Muscle of arm (tissue), 14 donors: ENCODE results near the gene BBS4. TPM values are rescaled to one million over a fixed set of nuclear protein-coding genes. Genes with fewer than 3 reads are reported as not detected.
"Not testable (repeated sequence)": the region's sequence is repeated elsewhere in the genome, so short reads cannot be mapped to it uniquely, and the experiment has no call there.

ENCODE experiments used
- DNase-seq: peaks from one replicate; pipeline ENCODE4 v3.0.0-alpha.2; 2013
- long read RNA-seq, 11 donors: transcript quantifications; one replicate each; lab custom pipeline, GENCODE V29; 2026
- polyA plus RNA-seq, 12 donors: library from polyadenylated mRNA; unstranded; fragments of 120-200 nt; gene quantifications; one replicate each; pipeline ENCODE4 v1.2.1, GENCODE V29; 2013; ENCODE audit not compliant: insufficient read length in 12 of 12

Gene BBS4
- 10 to 100 TPM in 11 of 12 donors, not detected in 1; 17.5 to 37.0 (median 23.1) TPM for polyA plus RNA-seq
- long read RNA-seq, donor 1, partial matches to known transcripts, result 0 of 1 reads
- long read RNA-seq, donor 1, other reads (novel, unspliced or antisense), result 0 of 1 reads
- long read RNA-seq, donor 2, partial matches to known transcripts, result 0 of 4 reads
- long read RNA-seq, donor 2, other reads (novel, unspliced or antisense), result 0 of 4 reads
- long read RNA-seq, donor 3, result 0 reads
- long read RNA-seq, donor 4, result 0 reads
- long read RNA-seq, donor 5, transcript BBS4-201 (16 exons, 2,490 nt), result major isoform, 6 of 14 reads
- long read RNA-seq, donor 5, partial matches to known transcripts, result 8 of 14 reads
- long read RNA-seq, donor 5, other reads (novel, unspliced or antisense), result 0 of 14 reads
- long read RNA-seq, donor 6, partial matches to known transcripts, result 0 of 5 reads
- long read RNA-seq, donor 6, other reads (novel, unspliced or antisense), result 0 of 5 reads
- long read RNA-seq, donor 7, partial matches to known transcripts, result 0 of 1 reads
- long read RNA-seq, donor 7, other reads (novel, unspliced or antisense), result 0 of 1 reads
- long read RNA-seq, donor 8, partial matches to known transcripts, result 0 of 1 reads
- long read RNA-seq, donor 8, other reads (novel, unspliced or antisense), result 0 of 1 reads
- long read RNA-seq, donor 9, result 0 reads
- long read RNA-seq, donor 10, partial matches to known transcripts, result 7 of 12 reads
- long read RNA-seq, donor 10, other reads (novel, unspliced or antisense), result 0 of 12 reads
- long read RNA-seq, donor 11, partial matches to known transcripts, result 0 of 2 reads
- long read RNA-seq, donor 11, other reads (novel, unspliced or antisense), result 0 of 2 reads

GRCh38 chr15:72685925-72686794, at the start of gene BBS4, which contains the start of gene HIGD2B:
BBS4 (plus strand) TSS chr15:72686207; CDS start chr15:72686228, 21 bp downstream.
HIGD2B (minus strand) TSS chr15:72686182; CDS start chr15:72676374, 9,808 bp downstream.
- peak; percentile 93 for DNase-seq

GRCh38 chr15:72636519-72637282, 49.3 kb upstream of the BBS4 start:
- peak; percentile 4 for DNase-seq

GRCh38 chr15:72639759-72640483, 46.1 kb upstream of the BBS4 start:
- not testable (repeated sequence) for DNase-seq

- not testable (repeated sequence) for DNase-seq
These were observed 43.7 kb upstream of the BBS4 start for GRCh38 chr15:72642271-72642670.

- not testable (repeated sequence) for DNase-seq
These were observed 37.3 kb upstream of the BBS4 start for GRCh38 chr15:72648631-72649253.

GRCh38 chr15:72654397-72654796, 31.6 kb upstream of the BBS4 start, which contains the start of gene GOLGA6B:
GOLGA6B (plus strand) TSS chr15:72654697; CDS start chr15:72654738, 41 bp downstream.
- not testable (repeated sequence) for DNase-seq

GRCh38 chr15:72656014-72656413, 30.0 kb upstream of the BBS4 start:
- not testable (repeated sequence) for DNase-seq

- DNase-seq, result not testable (repeated sequence)
These were observed 24.9 kb upstream of the BBS4 start for GRCh38 chr15:72661081-72661480.

- DNase-seq, result not testable (repeated sequence)
These were observed 22.1 kb upstream of the BBS4 start for GRCh38 chr15:72663931-72664330.

- not testable (repeated sequence) for DNase-seq
These were observed 20.3 kb upstream of the BBS4 start for GRCh38 chr15:72665706-72666105.

GRCh38 chr15:72669803-72670202, 16.2 kb upstream of the BBS4 start:
- DNase-seq, result not testable (repeated sequence)

- DNase-seq, result peak; percentile 19
These were observed 15.2 kb upstream of the BBS4 start for GRCh38 chr15:72670656-72671352.

- DNase-seq, result no peak
These were observed 14.5 kb upstream of the BBS4 start for GRCh38 chr15:72671525-72671924.

GRCh38 chr15:72676838-72677237, 9.2 kb upstream of the BBS4 start:
- no peak for DNase-seq

GRCh38 chr15:72680931-72681330, 5.1 kb upstream of the BBS4 start:
- DNase-seq, result no peak

GRCh38 chr15:72682772-72683171, 3.2 kb upstream of the BBS4 start:
- DNase-seq, result no peak

GRCh38 chr15:72685301-72685924, 594 bp upstream of the BBS4 start:
- DNase-seq, result no peak

GRCh38 chr15:72688697-72689096, 2.7 kb downstream of the BBS4 start:
- no peak for DNase-seq
